HepG2 (cell line): ENCODE results near the gene FIZ1. TPM values are rescaled to one million over a fixed set of nuclear protein-coding genes. Genes with fewer than 3 reads are reported as not detected.

Experiments
- AHDC1 ChIP-seq: sonication (generic); formaldehyde crosslinking; IDR thresholded peaks from 2 replicates; pipeline ENCODE4 v1.5.1; 2020; ENCODE audit warnings: mild to moderate bottlenecking, missing genetic modification reagents, borderline replicate concordance
- ATF5 ChIP-seq: sonication (generic); formaldehyde crosslinking; IDR thresholded peaks from 2 replicates; pipeline ENCODE4 v1.4.0; 2020; ENCODE audit warnings: mild to moderate bottlenecking, low read depth, missing genetic modification reagents
- CCAR2 ChIP-seq: fragments of 200-400 bp; formaldehyde crosslinking; optimal IDR thresholded peaks from 2 replicates; pipeline ENCODE3; 2018; ENCODE audit warnings: low read depth, mild to moderate bottlenecking, low read length, moderate library complexity
- CENPX ChIP-seq: sonication (generic); formaldehyde crosslinking; IDR thresholded peaks from 2 replicates; pipeline ENCODE4 v1.9.0; 2021; ENCODE audit warnings: mild to moderate bottlenecking, missing genetic modification reagents, moderate library complexity
- FOXJ3 ChIP-seq: sonication (generic); formaldehyde crosslinking; IDR thresholded peaks from 2 replicates; pipeline ENCODE4 v1.4.0; 2020; ENCODE audit warnings: missing genetic modification reagents, mild to moderate bottlenecking, borderline replicate concordance
- HIC2 ChIP-seq: sonication (generic); formaldehyde crosslinking; IDR thresholded peaks from 2 replicates; pipeline ENCODE4 v1.9.0; 2022; ENCODE audit warnings: low read depth, missing genetic modification reagents
- JUNB ChIP-seq: sonication (generic); formaldehyde crosslinking; IDR thresholded peaks from 2 replicates; pipeline ENCODE4 v1.8.0; 2022; ENCODE audit warnings: missing genetic modification reagents, mild to moderate bottlenecking, borderline replicate concordance
- KDM5B ChIP-seq: sonication (generic); formaldehyde crosslinking; IDR thresholded peaks from 2 replicates; pipeline ENCODE4 v1.4.0; 2020; ENCODE audit warnings: missing genetic modification reagents, mild to moderate bottlenecking, borderline replicate concordance
- NFKBIZ ChIP-seq: IDR thresholded peaks from 2 replicates; pipeline ENCODE4 v1.6.1; 2018; ENCODE audit warnings: missing genetic modification reagents, missing compliant biosample characterization
- PRDM4 ChIP-seq: sonication (generic); formaldehyde crosslinking; IDR thresholded peaks from 2 replicates; pipeline ENCODE4 v1.9.0; 2021; ENCODE audit warnings: missing genetic modification reagents, borderline replicate concordance
- RFXAP ChIP-seq: sonication (generic); formaldehyde crosslinking; IDR thresholded peaks from 2 replicates; pipeline ENCODE4 v1.4.0; 2020; ENCODE audit warnings: missing genetic modification reagents, borderline replicate concordance
- SIX1 ChIP-seq: sonication (generic); formaldehyde crosslinking; IDR thresholded peaks from 2 replicates; pipeline ENCODE4 v1.4.0; 2020; ENCODE audit warnings: missing genetic modification reagents, borderline replicate concordance
- SIX4 ChIP-seq: sonication (generic); formaldehyde crosslinking; IDR thresholded peaks from 2 replicates; pipeline ENCODE4 v1.4.0; 2020; ENCODE audit warnings: missing genetic modification reagents
- TBX3 ChIP-seq: fragments of 450-650 bp; IDR thresholded peaks from 2 replicates; pipeline ENCODE4 v1.6.1; 2017; ENCODE audit warnings: antibody characterized with exemption, mild to moderate bottlenecking, inconsistent platforms, borderline replicate concordance
- TGIF2 ChIP-seq: IDR thresholded peaks from 2 replicates; pipeline ENCODE4 v1.6.1; 2016; ENCODE audit warnings: control low read depth, missing compliant biosample characterization
- ZNF629 ChIP-seq: sonication (generic); formaldehyde crosslinking; conservative IDR thresholded peaks from 2 replicates; pipeline ENCODE4 v1.5.0; 2020; ENCODE audit warnings: missing genetic modification reagents
- ZNF703 ChIP-seq: sonication (generic); formaldehyde crosslinking; IDR thresholded peaks from 2 replicates; pipeline ENCODE4 v1.5.1; 2020; ENCODE audit warnings: missing genetic modification reagents, mild to moderate bottlenecking, moderate library complexity, borderline replicate concordance
- ZNF781 ChIP-seq: sonication (generic); formaldehyde crosslinking; IDR thresholded peaks from 2 replicates; pipeline ENCODE4 v1.5.1; 2020; ENCODE audit warnings: borderline replicate concordance, mild to moderate bottlenecking, missing genetic modification reagents; ENCODE audit errors: not compliant biosample characterization
- polyA plus RNA-seq, 8 experiments: library from polyadenylated mRNA; depleted of rRNA in 3 of 8; stranded (reverse) in 7 of 8; unstranded in 1 of 8; fragments of >200 nt; fragmentation: Illumina TruSeq in 4 of 8; extraction: Trizol in 4 of 8; gene quantifications; 2 replicates each; pipeline versions ENCODE4 v1.2.1 to v1.2.3, GENCODE V29; 2011 to 2016; ENCODE audit warnings: low read depth in 4 of 8, missing spikeins in 1 of 8, mixed read lengths in 1 of 8; ENCODE audit not compliant: insufficient read depth in 1 of 8
- total RNA-seq, 5 experiments: library from RNA; depleted of rRNA; stranded (reverse); fragments of >200 nt; fragmentation: Illumina TruSeq; extraction: Trizol; gene quantifications; 2 replicates each; pipeline ENCODE4 v1.2.3, GENCODE V29; 2016; ENCODE audit warnings: low read depth in 1 of 5

The FIZ1 gene
- total and polyA plus RNA-seq, 2 of the 13 experiments (the other 11 are each of a cell fraction or from before 2014, with no cell fraction given) = 3.6 to 5.9 TPM

GRCh38 chr19:55647732-55648584 lies 48.6 kb upstream of the FIZ1 start, which contains the start of gene CCDC106 (continued):
- TF ChIP-seq JUNB (CRISPR knock-in tag) = no peak
- no peak for TF ChIP-seq ZNF703 (CRISPR knock-in tag)
- no peak for TF ChIP-seq FOXJ3 (CRISPR knock-in tag)
- 0 out of 2 replicates have a peak, but pooled peaks have one; percentile 34 for TF ChIP-seq HIC2 (CRISPR knock-in tag)
- TF ChIP-seq CCAR2 = no peak
- TF ChIP-seq ZNF629 = no peak
- TF ChIP-seq PRDM4 = 0 out of 2 replicates have a peak, but pooled peaks have one; percentile 56
- no peak for TF ChIP-seq SIX1 (CRISPR knock-in tag)
- TF ChIP-seq CENPX = no peak
- no peak for TF ChIP-seq RFXAP
- no peak for TF ChIP-seq ATF5
- no peak for TF ChIP-seq SIX4 (CRISPR knock-in tag)
- no peak for TF ChIP-seq NFKBIZ (CRISPR knock-in tag)
- peak; percentile 73; the same call in 1 of the 2 replicates for TF ChIP-seq KDM5B (CRISPR knock-in tag)
- no peak for TF ChIP-seq TBX3
- peak; percentile 38 for TF ChIP-seq ZNF781 (CRISPR knock-in tag)
- no peak for TF ChIP-seq TGIF2 (CRISPR knock-in tag)
- no peak for TF ChIP-seq AHDC1 (CRISPR knock-in tag)
